ENCODE measurements around the gene CYSLTR2.

DNA sequence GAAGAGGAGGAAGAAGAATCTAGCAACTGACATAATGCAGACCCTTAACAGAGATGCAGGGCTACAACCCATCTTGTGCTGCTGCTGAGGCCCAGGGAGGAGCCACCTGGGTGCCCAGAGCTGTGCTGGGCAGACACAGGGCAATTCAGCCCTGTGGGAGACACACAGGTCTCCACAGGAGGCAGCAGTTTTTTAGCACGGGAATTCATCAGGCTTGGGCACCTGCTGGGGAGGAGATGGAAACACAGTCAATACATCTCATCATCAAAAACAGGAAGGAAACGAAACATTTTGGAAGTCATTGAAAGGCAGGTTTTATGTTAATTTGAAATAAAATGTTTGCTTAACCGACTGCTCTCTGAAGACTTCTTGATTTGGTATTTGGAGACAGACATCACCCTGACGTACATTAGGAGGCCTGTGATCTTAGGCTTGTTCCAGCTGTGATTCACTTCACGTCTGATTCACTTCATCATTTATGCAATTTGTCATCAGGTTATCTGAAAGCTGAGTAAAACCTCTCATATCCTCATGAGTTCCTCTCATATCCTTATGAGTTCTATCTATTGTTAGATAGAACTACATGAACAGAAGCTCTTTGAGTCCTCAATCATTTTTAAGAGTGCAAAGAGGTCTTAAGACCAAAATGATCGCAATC lies 77.4 kb downstream of the CYSLTR2 start:
- TF ChIP-seq, protein P1, sequence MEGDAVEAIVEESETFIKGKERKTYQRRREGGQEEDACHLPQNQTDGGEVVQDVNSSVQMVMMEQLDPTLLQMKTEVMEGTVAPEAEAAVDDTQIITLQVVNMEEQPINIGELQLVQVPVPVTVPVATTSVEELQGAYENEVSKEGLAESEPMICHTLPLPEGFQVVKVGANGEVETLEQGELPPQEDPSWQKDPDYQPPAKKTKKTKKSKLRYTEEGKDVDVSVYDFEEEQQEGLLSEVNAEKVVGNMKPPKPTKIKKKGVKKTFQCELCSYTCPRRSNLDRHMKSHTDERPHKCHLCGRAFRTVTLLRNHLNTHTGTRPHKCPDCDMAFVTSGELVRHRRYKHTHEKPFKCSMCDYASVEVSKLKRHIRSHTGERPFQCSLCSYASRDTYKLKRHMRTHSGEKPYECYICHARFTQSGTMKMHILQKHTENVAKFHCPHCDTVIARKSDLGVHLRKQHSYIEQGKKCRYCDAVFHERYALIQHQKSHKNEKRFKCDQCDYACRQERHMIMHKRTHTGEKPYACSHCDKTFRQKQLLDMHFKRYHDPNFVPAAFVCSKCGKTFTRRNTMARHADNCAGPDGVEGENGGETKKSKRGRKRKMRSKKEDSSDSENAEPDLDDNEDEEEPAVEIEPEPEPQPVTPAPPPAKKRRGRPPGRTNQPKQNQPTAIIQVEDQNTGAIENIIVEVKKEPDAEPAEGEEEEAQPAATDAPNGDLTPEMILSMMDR (tag by site-specific recombination; IDR thresholded peaks at IDR 0.05), result no peak
- no peak for TF ChIP-seq BCL11A (tag by site-specific recombination; IDR thresholded peaks at IDR 0.05; ENCODE audit: low read depth)
- TF ChIP-seq ZNF626 (tag by site-specific recombination; IDR thresholded peaks at IDR 0.05), result no peak
- TF ChIP-seq SALL2 (tag by site-specific recombination; IDR thresholded peaks at IDR 0.05; ENCODE audit: borderline replicate concordance), result no peak
- no peak for TF ChIP-seq ZNF138 (tag by site-specific recombination; IDR thresholded peaks at IDR 0.05; ENCODE audit: borderline replicate concordance)
- TF ChIP-seq, protein P2, sequence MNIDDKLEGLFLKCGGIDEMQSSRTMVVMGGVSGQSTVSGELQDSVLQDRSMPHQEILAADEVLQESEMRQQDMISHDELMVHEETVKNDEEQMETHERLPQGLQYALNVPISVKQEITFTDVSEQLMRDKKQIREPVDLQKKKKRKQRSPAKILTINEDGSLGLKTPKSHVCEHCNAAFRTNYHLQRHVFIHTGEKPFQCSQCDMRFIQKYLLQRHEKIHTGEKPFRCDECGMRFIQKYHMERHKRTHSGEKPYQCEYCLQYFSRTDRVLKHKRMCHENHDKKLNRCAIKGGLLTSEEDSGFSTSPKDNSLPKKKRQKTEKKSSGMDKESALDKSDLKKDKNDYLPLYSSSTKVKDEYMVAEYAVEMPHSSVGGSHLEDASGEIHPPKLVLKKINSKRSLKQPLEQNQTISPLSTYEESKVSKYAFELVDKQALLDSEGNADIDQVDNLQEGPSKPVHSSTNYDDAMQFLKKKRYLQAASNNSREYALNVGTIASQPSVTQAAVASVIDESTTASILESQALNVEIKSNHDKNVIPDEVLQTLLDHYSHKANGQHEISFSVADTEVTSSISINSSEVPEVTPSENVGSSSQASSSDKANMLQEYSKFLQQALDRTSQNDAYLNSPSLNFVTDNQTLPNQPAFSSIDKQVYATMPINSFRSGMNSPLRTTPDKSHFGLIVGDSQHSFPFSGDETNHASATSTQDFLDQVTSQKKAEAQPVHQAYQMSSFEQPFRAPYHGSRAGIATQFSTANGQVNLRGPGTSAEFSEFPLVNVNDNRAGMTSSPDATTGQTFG (tag by site-specific recombination; IDR thresholded peaks at IDR 0.05; ENCODE audit: borderline replicate concordance), result no peak
- TF ChIP-seq ZNF600 (tag by site-specific recombination; IDR thresholded peaks at IDR 0.05), result no peak
- TF ChIP-seq, protein P3, sequence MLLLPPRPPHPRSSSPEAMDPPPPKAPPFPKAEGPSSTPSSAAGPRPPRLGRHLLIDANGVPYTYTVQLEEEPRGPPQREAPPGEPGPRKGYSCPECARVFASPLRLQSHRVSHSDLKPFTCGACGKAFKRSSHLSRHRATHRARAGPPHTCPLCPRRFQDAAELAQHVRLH (tag by site-specific recombination; IDR thresholded peaks at IDR 0.05), result no peak
- TF ChIP-seq, protein P4, sequence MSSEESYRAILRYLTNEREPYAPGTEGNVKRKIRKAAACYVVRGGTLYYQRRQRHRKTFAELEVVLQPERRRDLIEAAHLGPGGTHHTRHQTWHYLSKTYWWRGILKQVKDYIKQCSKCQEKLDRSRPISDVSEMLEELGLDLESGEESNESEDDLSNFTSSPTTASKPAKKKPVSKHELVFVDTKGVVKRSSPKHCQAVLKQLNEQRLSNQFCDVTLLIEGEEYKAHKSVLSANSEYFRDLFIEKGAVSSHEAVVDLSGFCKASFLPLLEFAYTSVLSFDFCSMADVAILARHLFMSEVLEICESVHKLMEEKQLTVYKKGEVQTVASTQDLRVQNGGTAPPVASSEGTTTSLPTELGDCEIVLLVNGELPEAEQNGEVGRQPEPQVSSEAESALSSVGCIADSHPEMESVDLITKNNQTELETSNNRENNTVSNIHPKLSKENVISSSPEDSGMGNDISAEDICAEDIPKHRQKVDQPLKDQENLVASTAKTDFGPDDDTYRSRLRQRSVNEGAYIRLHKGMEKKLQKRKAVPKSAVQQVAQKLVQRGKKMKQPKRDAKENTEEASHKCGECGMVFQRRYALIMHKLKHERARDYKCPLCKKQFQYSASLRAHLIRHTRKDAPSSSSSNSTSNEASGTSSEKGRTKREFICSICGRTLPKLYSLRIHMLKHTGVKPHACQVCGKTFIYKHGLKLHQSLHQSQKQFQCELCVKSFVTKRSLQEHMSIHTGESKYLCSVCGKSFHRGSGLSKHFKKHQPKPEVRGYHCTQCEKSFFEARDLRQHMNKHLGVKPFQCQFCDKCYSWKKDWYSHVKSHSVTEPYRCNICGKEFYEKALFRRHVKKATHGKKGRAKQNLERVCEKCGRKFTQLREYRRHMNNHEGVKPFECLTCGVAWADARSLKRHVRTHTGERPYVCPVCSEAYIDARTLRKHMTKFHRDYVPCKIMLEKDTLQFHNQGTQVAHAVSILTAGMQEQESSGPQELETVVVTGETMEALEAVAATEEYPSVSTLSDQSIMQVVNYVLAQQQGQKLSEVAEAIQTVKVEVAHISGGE (tag by site-specific recombination; conservative IDR thresholded peaks at IDR 0.05; ENCODE audit: low read depth), result no peak
- no peak for TF ChIP-seq ZBTB21 (tag by site-specific recombination; IDR thresholded peaks at IDR 0.05)
- TF ChIP-seq, protein P5, sequence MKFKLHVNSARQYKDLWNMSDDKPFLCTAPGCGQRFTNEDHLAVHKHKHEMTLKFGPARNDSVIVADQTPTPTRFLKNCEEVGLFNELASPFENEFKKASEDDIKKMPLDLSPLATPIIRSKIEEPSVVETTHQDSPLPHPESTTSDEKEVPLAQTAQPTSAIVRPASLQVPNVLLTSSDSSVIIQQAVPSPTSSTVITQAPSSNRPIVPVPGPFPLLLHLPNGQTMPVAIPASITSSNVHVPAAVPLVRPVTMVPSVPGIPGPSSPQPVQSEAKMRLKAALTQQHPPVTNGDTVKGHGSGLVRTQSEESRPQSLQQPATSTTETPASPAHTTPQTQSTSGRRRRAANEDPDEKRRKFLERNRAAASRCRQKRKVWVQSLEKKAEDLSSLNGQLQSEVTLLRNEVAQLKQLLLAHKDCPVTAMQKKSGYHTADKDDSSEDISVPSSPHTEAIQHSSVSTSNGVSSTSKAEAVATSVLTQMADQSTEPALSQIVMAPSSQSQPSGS (tag by site-specific recombination; IDR thresholded peaks at IDR 0.05; ENCODE audit: low read depth), result no peak
- no peak for TF ChIP-seq ZNF561 (tag by site-specific recombination; IDR thresholded peaks at IDR 0.05; ENCODE audit: borderline replicate concordance)

Data from HEK293 (cell line).